ENCODE data around the gene GZMB.

GRCh38 chr14:24659916-24660570, 26.1 kb upstream of the GZMB start:
- TF ChIP-seq CTCF (IDR thresholded peaks at IDR 0.05; ENCODE audit: insufficient read depth, low read depth, low read length) (no peak), EZH2 (IDR thresholded peaks at IDR 0.05; ENCODE audit: insufficient read depth, low read length) (no peak)

Measured in astrocyte (in vitro differentiated cells and primary cell).